Gastrocnemius medialis (tissue), 4 donors: ENCODE data around the gene ROBO2. TPM values are rescaled to one million over a fixed set of nuclear protein-coding genes. Genes with fewer than 3 reads are reported as not detected.

Source experiments
- ATAC-seq, 2 donors: fragments of 150-250 bp; one replicate each; pipeline ENCODE4 v1.9.1; 2016
- DNase-seq, 2 donors: peaks; one replicate each; pipeline ENCODE4 v3.0.0-alpha.2; 2019
- H3K27ac ChIP-seq, 4 donors: fragments of 200-600 bp; sonication (generic); 1 replicate in 1 of 4; 2 replicates in 3 of 4; pipeline ENCODE4 v1.5.1; 2016 to 2018; ENCODE audit warnings: mild to moderate bottlenecking in 2 of 4, moderate library complexity in 1 of 4
- H3K27me3 ChIP-seq, 3 donors: fragments of 200-600 bp; sonication (generic) in 2 of 3; 1 replicate in 1 of 3; 2 replicates in 2 of 3; pipeline versions ENCODE4 v1.5.1 to v1.6.0; 2016 to 2019; ENCODE audit warnings: mild to moderate bottlenecking in 1 of 3, moderate library complexity in 1 of 3
- H3K36me3 ChIP-seq, 2 donors: fragments of 200-600 bp; sonication (generic) in 1 of 2; one replicate each; pipeline ENCODE4 v1.5.1; 2017 to 2018
- H3K4me1 ChIP-seq, 2 donors: fragments of 200-600 bp; sonication (generic) in 1 of 2; one replicate each; pipeline ENCODE4 v1.5.1; 2016 to 2017; ENCODE audit warnings: mild to moderate bottlenecking in 2 of 2
- H3K4me3 ChIP-seq, 4 donors: fragments of 200-600 bp; sonication (generic) in 3 of 4; 1 replicate in 1 of 4; 2 replicates in 3 of 4; pipeline ENCODE4 v1.5.1; 2016 to 2019; ENCODE audit warnings: mild to moderate bottlenecking in 2 of 4
- H3K9me3 ChIP-seq, 3 donors: fragments of 200-600 bp; sonication (generic) in 2 of 3; 1 replicate in 1 of 3; 2 replicates in 2 of 3; pipeline ENCODE4 v1.5.1; 2016 to 2019
- POLR2A ChIP-seq, 2 donors: fragments of 450-650 bp; IDR thresholded peaks; one replicate each; pipeline ENCODE4 v1.6.1; 2017; ENCODE audit warnings: antibody characterized with exemption in 2 of 2, mild to moderate bottlenecking in 2 of 2, moderate library complexity in 2 of 2
- in situ Hi-C, 4 donors: fragments of 200-750 bp; cut with MboI; loops; one replicate each; pipeline versions ENCODE4 v1.15.0 to v1.8.0; 2017; ENCODE audit warnings: low sequenced_read_pairs in 4 of 4
- intact Hi-C: fragments of 100-400 bp; cut with DNase I; formaldehyde crosslinking; loops from one replicate; pipeline ENCODE4 v1.15.1; 2023; ENCODE audit warnings: low total_unique reads
- total RNA-seq, 4 donors: library from RNA; depleted of rRNA; stranded (reverse); fragments of >200 nt; gene quantifications; one replicate each; pipeline versions ENCODE4 v1.1.0 to v1.2.3, GENCODE V29; 2016
- TF ChIP-seq, protein P1 (sequence below), 5 experiments: fragments of 450-650 bp in 3 of 5; fragments of 200-600 bp in 2 of 5; sonication (generic) in 2 of 5; IDR thresholded peaks in 4 of 5; conservative IDR thresholded peaks in 1 of 5; 1 replicate in 4 of 5; 2 replicates in 1 of 5; pipeline ENCODE4 v1.5.1; 2016 to 2019; ENCODE audit warnings: antibody characterized with exemption in 5 of 5, mild to moderate bottlenecking in 3 of 5, moderate library complexity in 3 of 5

Gene ROBO2
- total RNA-seq, 4 donors from 2014 or later, result 0.07 TPM; not detected in 3

DNA sequence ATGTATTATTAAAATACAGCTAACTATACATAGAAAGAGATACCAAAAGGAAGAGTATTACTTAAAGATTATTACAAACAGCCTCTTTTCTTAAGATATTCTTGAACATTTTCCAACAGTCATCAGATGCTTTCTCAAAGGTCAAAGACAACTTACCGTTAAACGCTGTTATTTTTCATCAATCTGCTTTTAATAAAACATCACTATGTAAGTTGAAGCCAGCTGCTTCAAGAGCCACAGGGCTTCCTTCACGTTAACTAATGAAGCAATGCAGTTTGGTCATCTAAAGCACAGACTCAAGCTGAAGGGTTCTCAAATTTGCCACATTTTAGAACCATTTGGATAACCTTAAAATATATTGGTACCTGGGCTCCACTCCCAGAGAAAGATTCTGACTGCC lies 578.8 kb downstream of the ROBO2 start:
- no peaks in the 10 kb centered on the region for H3K9me3 ChIP-seq
- in situ Hi-C loops (no loop called here), intact Hi-C loops (no loop called here)
- H3K4me1 ChIP-seq, result no peaks in the 10 kb centered on the region
- no peak overlapping the region for H3K27ac ChIP-seq
- ATAC-seq (no peak), DNase-seq (no peak)
- no peaks in the 10 kb centered on the region for H3K36me3 ChIP-seq
- no peak overlapping the region for H3K4me3 ChIP-seq
- no peaks in the 10 kb centered on the region for H3K27me3 ChIP-seq
- TF ChIP-seq, protein P1, sequence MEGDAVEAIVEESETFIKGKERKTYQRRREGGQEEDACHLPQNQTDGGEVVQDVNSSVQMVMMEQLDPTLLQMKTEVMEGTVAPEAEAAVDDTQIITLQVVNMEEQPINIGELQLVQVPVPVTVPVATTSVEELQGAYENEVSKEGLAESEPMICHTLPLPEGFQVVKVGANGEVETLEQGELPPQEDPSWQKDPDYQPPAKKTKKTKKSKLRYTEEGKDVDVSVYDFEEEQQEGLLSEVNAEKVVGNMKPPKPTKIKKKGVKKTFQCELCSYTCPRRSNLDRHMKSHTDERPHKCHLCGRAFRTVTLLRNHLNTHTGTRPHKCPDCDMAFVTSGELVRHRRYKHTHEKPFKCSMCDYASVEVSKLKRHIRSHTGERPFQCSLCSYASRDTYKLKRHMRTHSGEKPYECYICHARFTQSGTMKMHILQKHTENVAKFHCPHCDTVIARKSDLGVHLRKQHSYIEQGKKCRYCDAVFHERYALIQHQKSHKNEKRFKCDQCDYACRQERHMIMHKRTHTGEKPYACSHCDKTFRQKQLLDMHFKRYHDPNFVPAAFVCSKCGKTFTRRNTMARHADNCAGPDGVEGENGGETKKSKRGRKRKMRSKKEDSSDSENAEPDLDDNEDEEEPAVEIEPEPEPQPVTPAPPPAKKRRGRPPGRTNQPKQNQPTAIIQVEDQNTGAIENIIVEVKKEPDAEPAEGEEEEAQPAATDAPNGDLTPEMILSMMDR (IDR thresholded peaks at IDR 0.05 in 4 of 5, conservative IDR thresholded peaks at IDR 0.05 in 1 of 5), result no peak
- no peak for TF ChIP-seq POLR2A (IDR thresholded peaks at IDR 0.05)

DNA sequence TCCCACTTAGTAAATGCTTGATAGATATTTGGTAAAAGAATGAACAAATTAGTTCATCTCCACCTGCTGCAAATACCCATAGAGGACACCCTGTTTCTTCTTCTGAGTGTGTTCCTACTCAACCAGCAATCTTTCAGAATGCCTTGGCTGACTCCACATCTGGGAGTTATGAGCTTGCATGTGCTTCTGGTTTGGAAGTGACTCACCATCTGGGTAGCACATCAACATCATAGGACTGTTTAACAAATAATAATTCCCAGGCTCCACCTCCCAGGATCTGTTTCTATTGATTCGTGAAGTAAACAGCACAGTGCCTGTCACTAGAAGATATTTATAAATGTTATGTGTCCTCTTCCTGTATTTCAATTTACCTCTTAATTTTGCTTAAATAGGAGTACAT lies 580.1 kb downstream of the ROBO2 start:
- no peaks in the 10 kb centered on the region for H3K4me1 ChIP-seq
- in situ Hi-C loops, result no loop called here
- H3K27ac ChIP-seq, result no peak overlapping the region
- no peak overlapping the region for H3K4me3 ChIP-seq
- H3K36me3 ChIP-seq, result no peaks in the 10 kb centered on the region
- no peaks in the 10 kb centered on the region for H3K9me3 ChIP-seq
- no peak for ATAC-seq
- no peak for DNase-seq
- intact Hi-C loops, result no loop called here
- no peak for TF ChIP-seq POLR2A (IDR thresholded peaks at IDR 0.05)
- TF ChIP-seq, protein P1 (IDR thresholded peaks at IDR 0.05 in 4 of 5, conservative IDR thresholded peaks at IDR 0.05 in 1 of 5), result no peak
- no peaks in the 10 kb centered on the region for H3K27me3 ChIP-seq

DNA sequence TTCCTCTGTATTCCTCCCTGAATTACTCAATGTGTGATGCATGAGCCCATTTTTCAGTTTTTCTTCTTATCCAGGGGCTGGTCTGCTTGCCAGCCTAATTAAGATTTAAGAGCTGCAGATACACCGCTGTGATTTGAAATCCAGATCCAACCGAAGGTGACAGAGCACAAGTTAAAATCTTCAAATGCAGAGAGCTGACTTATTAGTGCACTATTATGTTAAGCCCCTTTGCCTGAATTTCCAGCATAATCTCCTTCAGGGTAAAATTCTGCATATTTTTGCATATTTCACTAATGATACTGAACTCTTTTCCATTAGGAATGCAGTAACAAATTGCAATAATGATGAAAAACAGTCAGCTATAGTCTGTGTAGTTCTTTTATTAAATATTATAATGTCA lies 583.6 kb downstream of the ROBO2 start:
- ATAC-seq (no peak), DNase-seq (no peak)
- H3K4me1 ChIP-seq, result no peaks in the 10 kb centered on the region
- no peaks in the 10 kb centered on the region for H3K27me3 ChIP-seq
- in situ Hi-C loops, result no loop called here
- H3K9me3 ChIP-seq, result no peaks in the 10 kb centered on the region
- H3K36me3 ChIP-seq, result no peaks in the 10 kb centered on the region
- intact Hi-C loops, result no loop called here
- H3K4me3 ChIP-seq, result no peak overlapping the region
- no peak overlapping the region for H3K27ac ChIP-seq
- TF ChIP-seq, protein P1 (IDR thresholded peaks at IDR 0.05 in 4 of 5, conservative IDR thresholded peaks at IDR 0.05 in 1 of 5), result no peak
- no peak for TF ChIP-seq POLR2A (IDR thresholded peaks at IDR 0.05)

DNA sequence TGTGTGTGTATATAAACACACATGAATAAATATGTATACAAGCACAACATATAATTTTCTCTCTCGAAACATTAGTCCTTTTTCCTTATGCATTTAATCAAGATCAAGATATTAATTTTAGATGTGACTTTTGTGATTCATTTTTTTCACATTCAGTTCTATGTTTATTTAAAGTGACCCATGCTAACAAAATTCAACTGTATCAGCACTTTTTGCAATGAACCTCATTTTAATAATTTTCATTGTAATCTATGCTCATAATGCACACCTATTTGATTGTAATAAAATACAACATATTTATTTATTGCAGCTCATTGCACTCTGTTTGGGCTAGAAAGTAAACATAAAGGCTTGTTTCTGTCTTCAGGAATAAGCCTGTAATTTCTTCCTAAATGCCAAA lies 586.3 kb downstream of the ROBO2 start:
- TF ChIP-seq POLR2A (IDR thresholded peaks at IDR 0.05), result no peak
- TF ChIP-seq, protein P1 (IDR thresholded peaks at IDR 0.05 in 4 of 5, conservative IDR thresholded peaks at IDR 0.05 in 1 of 5), result no peak
- intact Hi-C loops, result no loop called here
- ATAC-seq (no peak), DNase-seq (no peak)
- no peaks in the 10 kb centered on the region for H3K36me3 ChIP-seq
- no peaks in the 10 kb centered on the region for H3K27me3 ChIP-seq
- H3K4me3 ChIP-seq, result no peak overlapping the region
- H3K9me3 ChIP-seq, result no peaks in the 10 kb centered on the region
- in situ Hi-C loops, result no loop called here
- no peaks in the 10 kb centered on the region for H3K4me1 ChIP-seq
- H3K27ac ChIP-seq, result no peak overlapping the region

DNA sequence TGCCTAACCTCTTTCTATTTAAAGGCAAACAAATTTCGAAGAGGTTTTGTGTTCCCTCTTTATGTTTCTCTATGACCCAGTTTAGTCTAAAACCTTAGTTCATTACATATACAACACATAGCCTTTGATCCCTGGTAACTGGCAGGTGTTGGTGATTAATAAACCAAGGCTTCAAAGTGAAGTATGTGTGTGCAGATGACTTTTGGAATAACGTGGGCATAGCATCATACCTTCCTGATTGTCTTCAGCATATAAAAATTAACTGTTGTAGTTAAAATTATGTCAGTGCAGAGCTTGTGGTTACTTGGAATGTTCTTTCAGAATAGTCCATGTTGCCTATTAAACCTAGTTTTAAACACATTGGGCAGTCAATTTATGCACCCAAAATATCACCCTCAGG lies 608.3 kb downstream of the ROBO2 start:
- DNase-seq (no peak), ATAC-seq (no peak)
- intact Hi-C loops, result no loop called here
- in situ Hi-C loops, result no loop called here
- Histone ChIP-seq H3K36me3 (no peaks in the 10 kb centered on the region), H3K4me3 (no peak overlapping the region), H3K27ac (no peak overlapping the region), H3K9me3 (no peaks in the 10 kb centered on the region), H3K27me3 (no peaks in the 10 kb centered on the region), H3K4me1 (no peaks in the 10 kb centered on the region)
- no peak for TF ChIP-seq POLR2A (IDR thresholded peaks at IDR 0.05)
- TF ChIP-seq, protein P1 (IDR thresholded peaks at IDR 0.05 in 4 of 5, conservative IDR thresholded peaks at IDR 0.05 in 1 of 5), result no peak
